MM.1S (cell line): ENCODE data around the gene C12orf42.

Experiments
- DNase-seq: peaks from one replicate; pipeline ENCODE4 v3.0.0-alpha.2; 2015
- H2AFZ ChIP-seq: fragments of 300-600 bp; sonication (generic); 2 replicates; pipeline ENCODE4 v1.6.0; 2016; ENCODE audit warnings: antibody characterized with exemption, low read length
- H3F3A ChIP-seq: fragments of 300-600 bp; sonication (generic); 2 replicates; pipeline ENCODE4 v1.6.1; 2016; ENCODE audit warnings: mild to moderate bottlenecking, antibody characterized with exemption, low read length, moderate library complexity, mixed read lengths; ENCODE audit not compliant: insufficient read depth
- H3K27ac ChIP-seq: fragments of 300-600 bp; sonication (generic); 2 replicates; pipeline ENCODE4 v1.5.1; 2016; ENCODE audit warnings: mild to moderate bottlenecking, low read length
- H3K27me3 ChIP-seq: fragments of 300-600 bp; sonication (generic); replicated peaks from 2 replicates; pipeline ENCODE4 v1.6.0; 2016; ENCODE audit warnings: low read length; ENCODE audit not compliant: insufficient read depth
- H3K36me3 ChIP-seq: fragments of 300-600 bp; sonication (generic); replicated peaks from 2 replicates; pipeline ENCODE4 v1.6.1; 2016; ENCODE audit warnings: mild to moderate bottlenecking, low read length, mixed read lengths; ENCODE audit not compliant: insufficient read depth
- H3K4me1 ChIP-seq: fragments of 300-600 bp; sonication (generic); 2 replicates; pipeline ENCODE4 v1.6.1; 2016; ENCODE audit warnings: low read length, mixed read lengths
- H3K4me2 ChIP-seq: fragments of 300-600 bp; sonication (generic); 2 replicates; pipeline ENCODE4 v1.6.0; 2016; ENCODE audit warnings: low read depth, low read length
- H3K4me3 ChIP-seq: fragments of 300-600 bp; sonication (generic); 2 replicates; pipeline ENCODE4 v1.5.1; 2016; ENCODE audit warnings: low read length, mixed read lengths
- H3K79me2 ChIP-seq: fragments of 300-600 bp; sonication (generic); 2 replicates; pipeline ENCODE4 v1.6.1; 2016; ENCODE audit warnings: mixed run types, low read length, mixed read lengths
- H3K9ac ChIP-seq: fragments of 300-600 bp; sonication (generic); 2 replicates; pipeline ENCODE4 v1.6.1; 2016; ENCODE audit warnings: low read length, mixed read lengths
- H3K9me2 ChIP-seq: fragments of 300-600 bp; sonication (generic); replicated peaks from 2 replicates; pipeline ENCODE4 v1.6.1; 2016; ENCODE audit warnings: mild to moderate bottlenecking, low read length, mixed read lengths; ENCODE audit not compliant: insufficient read depth
- H3K9me3 ChIP-seq: fragments of 300-600 bp; sonication (generic); replicated peaks from 2 replicates; pipeline ENCODE4 v1.6.1; 2016; ENCODE audit warnings: mild to moderate bottlenecking, low read length, mixed read lengths; ENCODE audit not compliant: insufficient read depth
- H4K20me1 ChIP-seq: fragments of 300-600 bp; sonication (generic); 2 replicates; pipeline ENCODE4 v1.6.1; 2016; ENCODE audit warnings: mild to moderate bottlenecking, low read length, moderate library complexity, mixed read lengths; ENCODE audit not compliant: insufficient read depth
- EZH2 ChIP-seq: fragments of 300-600 bp; sonication (generic); optimal IDR thresholded peaks from 2 replicates; pipeline ENCODE3; 2017; ENCODE audit warnings: low read depth, mild to moderate bottlenecking, antibody characterized with exemption, low read length, mixed read lengths
- EZH2phosphoT487 ChIP-seq: fragments of 300-600 bp; sonication (generic); IDR thresholded peaks from 2 replicates; pipeline ENCODE4 v1.6.1; 2018; ENCODE audit warnings: antibody characterized with exemption, low read length
- TF ChIP-seq, protein P1 (sequence below): fragments of 300-600 bp; sonication (generic); IDR thresholded peaks from 2 replicates; pipeline ENCODE4 v1.5.1; 2016; ENCODE audit warnings: antibody characterized with exemption, low read length, mixed read lengths

C12orf42 gene

DNA sequence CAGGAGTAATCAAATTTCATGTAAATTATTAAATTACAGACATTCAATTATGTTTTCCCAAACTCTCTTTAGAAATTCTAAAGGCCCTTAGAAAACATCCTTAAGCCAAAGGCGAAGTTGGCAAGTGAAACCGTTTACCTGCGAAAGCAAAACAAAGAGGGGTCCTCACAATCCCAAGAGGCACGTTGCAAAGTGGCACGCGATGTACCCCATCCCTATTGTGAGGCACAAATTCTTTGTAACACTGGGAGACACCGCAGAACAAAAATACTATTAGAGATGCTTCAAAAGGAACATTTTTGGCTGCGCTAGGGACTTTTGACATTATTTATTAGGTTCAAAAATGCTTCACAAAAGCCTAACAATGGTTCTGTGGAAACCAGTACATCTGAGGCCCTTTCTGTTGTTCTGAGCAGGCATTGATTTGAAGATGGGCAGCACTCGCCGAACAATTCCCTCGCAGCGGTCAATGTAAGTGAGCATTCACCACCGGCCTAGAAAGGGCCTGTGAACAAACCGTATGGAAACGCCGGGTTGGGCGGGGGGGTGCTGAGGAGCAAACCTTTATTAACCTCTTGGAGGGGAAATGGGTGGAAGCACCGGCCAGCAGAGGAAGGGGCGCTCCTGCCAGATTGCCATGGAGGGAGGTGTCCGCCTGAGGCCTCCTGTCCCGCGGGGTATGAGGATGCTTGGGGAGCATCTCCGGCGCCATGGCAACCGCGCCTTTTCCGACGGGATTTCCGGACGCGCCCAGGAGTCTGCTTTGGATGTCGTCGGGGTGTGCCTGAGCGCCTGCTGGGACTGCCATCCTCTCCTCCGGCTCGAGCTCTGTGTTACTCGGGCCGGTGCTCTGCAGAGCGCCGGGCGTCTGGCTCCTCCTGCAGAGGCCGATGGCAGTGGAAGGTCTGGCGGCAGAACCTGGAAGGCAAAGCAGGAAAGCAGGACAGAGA lies 193.9 kb downstream of the C12orf42 start:
- Histone ChIP-seq H3K36me3 (no peaks in the 10 kb centered on the region), H3K79me2 (no peaks in the 10 kb centered on the region), H3K4me2 (no peak overlapping the region), H3K9me3 (no peaks in the 10 kb centered on the region), H2AFZ (no peak overlapping the region), H3K27me3 (no peaks in the 10 kb centered on the region), H4K20me1 (no peaks in the 10 kb centered on the region), H3K4me1 (no peaks in the 10 kb centered on the region), H3K9me2 (no peaks in the 10 kb centered on the region; the same call in 1 of the 2 replicates), H3F3A (no peaks in the 10 kb centered on the region), H3K9ac (no peak overlapping the region), H3K27ac (no peak overlapping the region), H3K4me3 (no peak overlapping the region)
- TF ChIP-seq EZH2 (no peak), EZH2phosphoT487 (no peak)
- DNase-seq = no peak

DNA sequence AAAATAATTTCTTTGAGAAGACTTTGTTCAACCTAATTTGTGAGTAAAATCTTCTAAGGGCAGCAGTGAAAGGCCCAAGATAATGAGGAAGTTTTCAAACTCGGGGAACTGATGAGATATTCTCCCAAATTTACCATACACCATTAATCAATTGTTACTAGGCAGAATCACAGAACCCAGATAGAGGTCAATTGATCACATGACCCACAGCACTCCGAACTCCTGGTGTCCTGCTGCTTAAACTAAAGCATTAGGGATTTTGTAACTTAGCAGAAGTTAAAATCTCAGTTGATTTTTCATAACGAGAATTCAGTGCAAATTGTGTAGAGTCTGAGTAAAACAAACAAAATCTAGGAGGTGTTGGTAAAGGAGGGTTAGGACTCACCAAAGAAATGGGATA lies 207.8 kb downstream of the C12orf42 start:
- H3K36me3 ChIP-seq = no peaks in the 10 kb centered on the region
- no peaks in the 10 kb centered on the region for H3K4me1 ChIP-seq
- no peaks in the 10 kb centered on the region for H3K9me3 ChIP-seq
- no peaks in the 10 kb centered on the region for H3K9me2 ChIP-seq
- no peak overlapping the region for H2AFZ ChIP-seq
- TF ChIP-seq EZH2 (no peak), EZH2phosphoT487 (no peak)
- TF ChIP-seq, protein P1, sequence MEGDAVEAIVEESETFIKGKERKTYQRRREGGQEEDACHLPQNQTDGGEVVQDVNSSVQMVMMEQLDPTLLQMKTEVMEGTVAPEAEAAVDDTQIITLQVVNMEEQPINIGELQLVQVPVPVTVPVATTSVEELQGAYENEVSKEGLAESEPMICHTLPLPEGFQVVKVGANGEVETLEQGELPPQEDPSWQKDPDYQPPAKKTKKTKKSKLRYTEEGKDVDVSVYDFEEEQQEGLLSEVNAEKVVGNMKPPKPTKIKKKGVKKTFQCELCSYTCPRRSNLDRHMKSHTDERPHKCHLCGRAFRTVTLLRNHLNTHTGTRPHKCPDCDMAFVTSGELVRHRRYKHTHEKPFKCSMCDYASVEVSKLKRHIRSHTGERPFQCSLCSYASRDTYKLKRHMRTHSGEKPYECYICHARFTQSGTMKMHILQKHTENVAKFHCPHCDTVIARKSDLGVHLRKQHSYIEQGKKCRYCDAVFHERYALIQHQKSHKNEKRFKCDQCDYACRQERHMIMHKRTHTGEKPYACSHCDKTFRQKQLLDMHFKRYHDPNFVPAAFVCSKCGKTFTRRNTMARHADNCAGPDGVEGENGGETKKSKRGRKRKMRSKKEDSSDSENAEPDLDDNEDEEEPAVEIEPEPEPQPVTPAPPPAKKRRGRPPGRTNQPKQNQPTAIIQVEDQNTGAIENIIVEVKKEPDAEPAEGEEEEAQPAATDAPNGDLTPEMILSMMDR = no peak
- no peak overlapping the region for H3K4me3 ChIP-seq
- H3K27me3 ChIP-seq = no peaks in the 10 kb centered on the region
- no peak overlapping the region for H3K9ac ChIP-seq
- no peak overlapping the region for H3K27ac ChIP-seq
- H3K79me2 ChIP-seq = no peaks in the 10 kb centered on the region
- H4K20me1 ChIP-seq = no peaks in the 10 kb centered on the region
- H3K4me2 ChIP-seq = no peak overlapping the region
- H3F3A ChIP-seq = no peaks in the 10 kb centered on the region
- DNase-seq = no peak

DNA sequence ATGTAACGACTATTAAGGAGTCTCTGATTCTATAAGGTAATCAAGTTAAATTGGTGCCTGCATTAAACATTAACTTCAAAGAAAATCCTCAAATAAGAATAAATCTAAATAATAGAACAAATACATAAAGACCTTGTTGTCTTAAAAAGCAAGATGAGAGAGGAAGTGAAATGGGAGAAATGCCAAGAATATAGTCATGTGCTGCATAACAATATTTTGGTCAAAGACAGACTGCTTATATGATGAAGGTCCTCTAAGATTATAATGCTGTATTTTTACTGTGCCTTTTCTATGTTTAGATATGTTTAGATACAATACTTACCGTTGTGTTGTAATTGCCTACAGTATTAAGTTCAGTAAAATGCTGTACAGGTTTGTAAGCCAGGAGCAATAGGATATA lies 213.6 kb downstream of the C12orf42 start:
- Histone ChIP-seq H3K4me3 (no peak overlapping the region), H3K36me3 (no peaks in the 10 kb centered on the region), H3K79me2 (no peaks in the 10 kb centered on the region), H3K4me2 (no peak overlapping the region), H3F3A (peaks cover 5% of the 10 kb centered on the region; the same call in 1 of the 2 replicates), H2AFZ (no peak overlapping the region), H3K9me3 (no peaks in the 10 kb centered on the region), H3K9ac (no peak overlapping the region), H3K9me2 (no peaks in the 10 kb centered on the region), H4K20me1 (no peaks in the 10 kb centered on the region), H3K27ac (no peak overlapping the region), H3K27me3 (no peaks in the 10 kb centered on the region), H3K4me1 (peaks cover 21% of the 10 kb centered on the region)
- no peak for DNase-seq
- TF ChIP-seq EZH2 = no peak
- no peak for TF ChIP-seq EZH2phosphoT487
- TF ChIP-seq, protein P1 = no peak
